Measurements from ENCODE around the gene HSPA1B.
"Not testable (repeated sequence)": the region's sequence is repeated elsewhere in the genome, so short reads cannot be mapped to it uniquely, and the experiment has no call there.

HSPA1B gene

DNA sequence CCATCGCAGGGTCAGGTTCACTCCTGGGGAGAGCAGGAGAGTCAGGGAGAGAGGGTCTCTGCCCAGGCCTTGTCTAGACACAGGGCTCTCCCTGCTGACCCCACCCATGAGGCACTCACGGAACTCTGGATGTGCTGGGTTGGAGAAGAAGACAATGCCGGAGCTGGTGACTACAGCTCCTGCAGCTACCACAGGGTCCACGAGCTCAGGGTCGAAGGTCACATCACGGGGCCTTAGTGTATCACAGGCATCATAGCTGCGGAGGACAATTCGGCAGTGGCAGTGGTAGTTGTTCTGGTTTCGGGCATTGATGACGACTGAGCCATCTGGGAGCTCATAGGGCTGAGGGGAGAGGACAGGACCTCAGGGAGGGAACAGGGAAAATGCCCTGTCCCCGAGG is 32.4 kb downstream of the HSPA1B start:
- ChIA-PET CTCF (no interaction called here), POLR2A (interaction anchor here (0.8 to 1.0 kb wide), 2 partner anchors 20 to 64 kb away, joined by 3 read pairs; partner anchors contain the start of gene VARS1)
- no peak for DNase-seq (ENCODE audit: extremely low spot score)
- TF ChIP-seq TARDBP (IDR thresholded peaks at IDR 0.05) (no peak), NFRKB (IDR thresholded peaks at IDR 0.05) (no peak), ARNT (IDR thresholded peaks at IDR 0.05) (no peak)

GRCh38 chr6:31860349-31860748 is 32.8 kb downstream of the HSPA1B start:
- CTCF ChIA-PET: no interaction called here
- TF ChIP-seq NFRKB (IDR thresholded peaks at IDR 0.05): no peak
- no peak for TF ChIP-seq L3MBTL2 (conservative IDR thresholded peaks at IDR 0.05)
- TF ChIP-seq CTBP1 (IDR thresholded peaks at IDR 0.05; ENCODE audit: borderline replicate concordance): no peak
- no peak for TF ChIP-seq ELF4 (IDR thresholded peaks at IDR 0.05)
- TF ChIP-seq, protein P1, sequence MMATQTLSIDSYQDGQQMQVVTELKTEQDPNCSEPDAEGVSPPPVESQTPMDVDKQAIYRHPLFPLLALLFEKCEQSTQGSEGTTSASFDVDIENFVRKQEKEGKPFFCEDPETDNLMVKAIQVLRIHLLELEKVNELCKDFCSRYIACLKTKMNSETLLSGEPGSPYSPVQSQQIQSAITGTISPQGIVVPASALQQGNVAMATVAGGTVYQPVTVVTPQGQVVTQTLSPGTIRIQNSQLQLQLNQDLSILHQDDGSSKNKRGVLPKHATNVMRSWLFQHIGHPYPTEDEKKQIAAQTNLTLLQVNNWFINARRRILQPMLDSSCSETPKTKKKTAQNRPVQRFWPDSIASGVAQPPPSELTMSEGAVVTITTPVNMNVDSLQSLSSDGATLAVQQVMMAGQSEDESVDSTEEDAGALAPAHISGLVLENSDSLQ (IDR thresholded peaks at IDR 0.05): no peak
- no peak for TF ChIP-seq SP1 (IDR thresholded peaks at IDR 0.05)
- no peak for TF ChIP-seq HDGF (IDR thresholded peaks at IDR 0.05; ENCODE audit: borderline replicate concordance)
- no peak for TF ChIP-seq FOXK2 (IDR thresholded peaks at IDR 0.05)
- no peak for TF ChIP-seq FOXA1 (IDR thresholded peaks at IDR 0.05)
- TF ChIP-seq ARNT (IDR thresholded peaks at IDR 0.05): no peak
- no peak for TF ChIP-seq BHLHE40 (IDR thresholded peaks at IDR 0.05; ENCODE audit: borderline replicate concordance)
- TF ChIP-seq FOXM1 (IDR thresholded peaks at IDR 0.05; ENCODE audit: borderline replicate concordance): no peak
- no peak for DNase-seq (ENCODE audit: extremely low spot score)
- POLR2A ChIA-PET: interaction anchor here (0.8 to 1.0 kb wide), 2 partner anchors 20 to 64 kb away, joined by 3 read pairs; partner anchors contain the start of gene VARS1

- POLR2A ChIA-PET: no interaction called here
- CTCF ChIA-PET: no interaction called here
- DNase-seq (ENCODE audit: extremely low spot score): no peak
- TF ChIP-seq SP1 (IDR thresholded peaks at IDR 0.05) (no peak), FOXK2 (IDR thresholded peaks at IDR 0.05) (no peak), NFRKB (IDR thresholded peaks at IDR 0.05) (no peak), ZNF384 (IDR thresholded peaks at IDR 0.05) (no peak), ARNT (IDR thresholded peaks at IDR 0.05) (no peak), HDGF (IDR thresholded peaks at IDR 0.05; ENCODE audit: borderline replicate concordance) (no peak), CTBP1 (IDR thresholded peaks at IDR 0.05; ENCODE audit: borderline replicate concordance) (no peak), L3MBTL2 (conservative IDR thresholded peaks at IDR 0.05) (no peak), FOXM1 (IDR thresholded peaks at IDR 0.05; ENCODE audit: borderline replicate concordance) (no peak), LEF1 (IDR thresholded peaks at IDR 0.05; ENCODE audit: borderline replicate concordance) (no peak), TARDBP (IDR thresholded peaks at IDR 0.05) (no peak), SUZ12 (IDR thresholded peaks at IDR 0.05) (no peak), BHLHE40 (IDR thresholded peaks at IDR 0.05; ENCODE audit: borderline replicate concordance) (no peak), ELF4 (IDR thresholded peaks at IDR 0.05) (no peak), FOXA1 (IDR thresholded peaks at IDR 0.05) (no peak)
- TF ChIP-seq, protein P1 (IDR thresholded peaks at IDR 0.05): no peak
Measured at GRCh38 chr6:31861150-31861549, 33.6 kb downstream of the HSPA1B start.

GRCh38 chr6:31861919-31862343 is 34.4 kb downstream of the HSPA1B start:
- TF ChIP-seq LEF1 (IDR thresholded peaks at IDR 0.05; ENCODE audit: borderline replicate concordance) (no peak), FOXK2 (IDR thresholded peaks at IDR 0.05) (no peak), BHLHE40 (IDR thresholded peaks at IDR 0.05; ENCODE audit: borderline replicate concordance) (no peak), SP1 (IDR thresholded peaks at IDR 0.05) (no peak), L3MBTL2 (conservative IDR thresholded peaks at IDR 0.05) (no peak), ZNF384 (IDR thresholded peaks at IDR 0.05) (no peak), ARNT (IDR thresholded peaks at IDR 0.05) (no peak), ELF4 (IDR thresholded peaks at IDR 0.05) (no peak), FOXA1 (IDR thresholded peaks at IDR 0.05) (no peak), TARDBP (IDR thresholded peaks at IDR 0.05) (no peak), FOXM1 (IDR thresholded peaks at IDR 0.05; ENCODE audit: borderline replicate concordance) (no peak), HDGF (IDR thresholded peaks at IDR 0.05; ENCODE audit: borderline replicate concordance) (no peak), NFRKB (IDR thresholded peaks at IDR 0.05) (no peak), SUZ12 (IDR thresholded peaks at IDR 0.05) (no peak)
- DNase-seq (ENCODE audit: extremely low spot score): no peak
- ChIA-PET CTCF (no interaction called here), POLR2A (interaction anchor here (1.5 to 8.0 kb wide), 4 partner anchors 22 to 202 kb away, joined by 3 to 104 read pairs (median 8); partner anchors contain the start of genes HSPA1A and HSPA1L)

DNA sequence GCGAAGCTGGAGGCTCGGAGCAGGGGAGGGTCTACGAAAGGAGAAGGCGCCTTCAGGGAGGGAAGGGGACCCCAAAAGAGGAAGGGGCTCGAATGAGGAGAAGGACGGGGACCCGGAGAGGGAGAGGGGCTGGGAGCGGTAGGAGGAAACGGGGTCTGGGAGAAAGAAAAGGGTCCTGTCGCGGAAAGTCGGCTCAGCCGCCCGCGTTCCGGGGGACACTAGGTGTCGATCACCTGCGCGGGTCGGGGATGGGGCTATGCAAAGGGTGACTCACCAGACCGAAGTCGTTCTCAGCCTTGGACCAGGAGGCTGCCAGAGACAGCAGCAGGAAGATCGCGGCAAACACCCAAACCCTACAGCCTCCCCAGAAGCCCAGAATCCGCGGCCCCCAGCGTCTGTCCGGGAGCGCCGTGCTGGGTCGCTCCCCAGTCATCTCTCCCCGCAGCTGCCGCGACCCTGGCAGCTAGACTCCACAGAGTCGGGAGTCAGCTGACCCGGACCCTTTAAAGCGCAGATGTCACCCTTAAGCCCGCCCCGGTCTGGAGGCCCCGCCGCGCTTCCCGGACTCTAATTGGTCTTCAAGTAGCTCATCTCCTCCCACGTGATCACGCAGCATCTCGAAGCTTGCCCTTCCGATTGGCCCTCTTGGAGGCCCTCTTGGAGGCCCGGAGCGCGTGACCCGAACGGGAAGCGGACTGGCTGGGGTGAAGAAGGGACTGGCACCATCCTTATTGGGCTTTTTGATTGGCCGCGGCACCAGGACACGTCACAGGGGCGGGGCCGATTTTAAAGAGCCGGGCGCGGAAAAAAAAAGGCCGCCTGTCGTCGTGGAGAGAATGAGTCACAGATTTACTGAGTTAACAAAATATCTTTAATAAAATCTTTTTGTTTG is 35.1 kb downstream of the HSPA1B start, which contains the start of gene NEU1:
Gene NEU1, minus strand, starts transcription at position 478 of the 892 bp plus-strand sequence. Its CDS starts 45 bp downstream, at position 433.
- ChIA-PET CTCF (interaction anchor here (0.5 kb wide), 1 partner anchor 32 kb away, joined by 6 read pairs; no protein-coding TSS in a partner anchor), POLR2A (interaction anchor here (0.6 to 8.0 kb wide), 27 partner anchors 10 to 1291 kb away, joined by 3 to 104 read pairs (median 4); partner anchors contain the start of genes ABCF1, C6orf47, EHMT2 and HSPA1A)
- peak; percentile 98 for DNase-seq (ENCODE audit: extremely low spot score)
- TF ChIP-seq FOXK2 (IDR thresholded peaks at IDR 0.05) (no peak), L3MBTL2 (conservative IDR thresholded peaks at IDR 0.05) (peak; percentile 56), ZNF384 (IDR thresholded peaks at IDR 0.05) (peak; percentile 84), BHLHE40 (IDR thresholded peaks at IDR 0.05; ENCODE audit: borderline replicate concordance) (no peak), CTBP1 (IDR thresholded peaks at IDR 0.05; ENCODE audit: borderline replicate concordance) (no peak), SUZ12 (IDR thresholded peaks at IDR 0.05) (no peak), TARDBP (IDR thresholded peaks at IDR 0.05) (no peak), ARNT (IDR thresholded peaks at IDR 0.05) (no peak), FOXA1 (IDR thresholded peaks at IDR 0.05) (no peak), ELF4 (IDR thresholded peaks at IDR 0.05) (no peak; the same call in 1 of the 2 replicates), FOXM1 (IDR thresholded peaks at IDR 0.05; ENCODE audit: borderline replicate concordance) (no peak), LEF1 (IDR thresholded peaks at IDR 0.05; ENCODE audit: borderline replicate concordance) (no peak), SP1 (IDR thresholded peaks at IDR 0.05) (no peak), HDGF (IDR thresholded peaks at IDR 0.05; ENCODE audit: borderline replicate concordance) (no peak), NFRKB (IDR thresholded peaks at IDR 0.05) (no peak)
- TF ChIP-seq, protein P1 (IDR thresholded peaks at IDR 0.05): peak; percentile 75

DNA sequence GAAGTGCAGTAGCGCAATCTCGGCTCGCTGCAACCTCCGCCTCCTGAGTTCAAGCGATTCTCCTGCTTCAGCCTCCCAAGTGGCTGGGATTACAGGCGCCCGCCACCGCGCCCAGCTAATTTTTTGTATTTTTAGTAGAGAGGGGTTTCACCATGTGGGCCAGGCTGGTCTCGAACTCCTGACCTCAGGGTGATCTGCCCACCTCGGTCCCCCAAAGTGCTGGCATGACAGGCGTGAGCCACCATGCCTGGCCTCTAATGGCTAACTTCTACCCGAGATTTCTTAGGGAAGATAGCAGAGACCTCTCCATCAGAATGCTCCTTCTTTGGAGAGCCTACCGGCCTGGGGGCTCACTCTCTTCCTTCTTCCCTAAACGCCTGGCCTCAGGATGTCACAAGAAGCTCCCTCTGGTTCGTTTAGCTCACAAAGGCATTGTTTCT is 36.6 kb downstream of the HSPA1B start:
- CTCF ChIA-PET: interaction anchor here (0.8 kb wide), 1 partner anchor 73 kb away, joined by 3 read pairs; no protein-coding TSS in a partner anchor
- POLR2A ChIA-PET: interaction anchor here (0.5 to 8.0 kb wide), 15 partner anchors 8 to 203 kb away, joined by 3 to 104 read pairs (median 9); partner anchors contain the start of genes C6orf47, EHMT2, HSPA1A and HSPA1B
- not testable (repeated sequence) for DNase-seq (ENCODE audit: extremely low spot score)
